RWPE2 (cell line): Measurements from ENCODE around the gene MED26.

Experiments
- ATAC-seq: fragments of 200-7000 bp; cut with Tn5 transposase; 3 replicates; pipeline ENCODE4 v1.9.1; 2021; ENCODE audit warnings: low read depth
- DNase-seq: peaks from one replicate; pipeline ENCODE4 v3.0.0-alpha.2; 2020; ENCODE audit warnings: low spot score
- H3K27ac ChIP-seq: fragments of 450-650 bp; 2 replicates; pipeline ENCODE4 v1.5.1; 2017; ENCODE audit warnings: mild to moderate bottlenecking; ENCODE audit not compliant: poor library complexity, severe bottlenecking
- H3K27me3 ChIP-seq: fragments of 250-450 bp; sonication (Bioruptor Pico); 2 replicates; pipeline ENCODE4 v1.5.1; 2021; ENCODE audit warnings: mild to moderate bottlenecking, moderate library complexity; ENCODE audit not compliant: insufficient read depth, poor library complexity, severe bottlenecking
- H3K36me3 ChIP-seq: fragments of 250-450 bp; sonication (Bioruptor Pico); 2 replicates; pipeline ENCODE4 v1.5.1; 2020; ENCODE audit warnings: low read depth, mild to moderate bottlenecking, moderate library complexity
- H3K4me1 ChIP-seq: fragments of 250-450 bp; sonication (Bioruptor Pico); 2 replicates; pipeline ENCODE4 v1.5.1; 2021; ENCODE audit warnings: mild to moderate bottlenecking, moderate library complexity; ENCODE audit not compliant: insufficient read depth, poor library complexity, severe bottlenecking
- H3K4me3 ChIP-seq: fragments of 250-450 bp; sonication (Bioruptor Pico); 2 replicates; pipeline ENCODE4 v1.5.1; 2021; ENCODE audit warnings: mild to moderate bottlenecking, moderate library complexity; ENCODE audit not compliant: severe bottlenecking
- H3K9me3 ChIP-seq: fragments of 250-450 bp; sonication (Bioruptor Pico); 2 replicates; pipeline ENCODE4 v1.5.1; 2021; ENCODE audit warnings: mild to moderate bottlenecking, moderate library complexity; ENCODE audit not compliant: severe bottlenecking
- CTCF ChIP-seq: fragments of 450-650 bp; IDR thresholded peaks from one replicate; pipeline ENCODE4 v1.5.1; 2017; ENCODE audit warnings: mild to moderate bottlenecking, moderate library complexity; ENCODE audit not compliant: poor library complexity, severe bottlenecking

Gene MED26

GRCh38 chr19:16638666-16639065, 10.7 kb upstream of the MED26 start:
- H3K36me3 ChIP-seq, result peaks cover 62% of the 10 kb centered on the region
- H3K4me1 ChIP-seq, result no peaks in the 10 kb centered on the region
- no peaks in the 10 kb centered on the region for H3K27me3 ChIP-seq
- no peaks in the 10 kb centered on the region for H3K9me3 ChIP-seq
- no peak overlapping the region for H3K27ac ChIP-seq
- no peak for TF ChIP-seq CTCF
- ATAC-seq, result no peak
- no peak overlapping the region for H3K4me3 ChIP-seq
- no peak for DNase-seq

- Histone ChIP-seq H3K4me3 (no peak overlapping the region), H3K27ac (no peak overlapping the region), H3K9me3 (no peaks in the 10 kb centered on the region), H3K27me3 (no peaks in the 10 kb centered on the region), H3K4me1 (no peaks in the 10 kb centered on the region), H3K36me3 (peaks cover 56% of the 10 kb centered on the region)
- no peak for DNase-seq
- no peak for ATAC-seq
- TF ChIP-seq CTCF, result no peak
Measured at GRCh38 chr19:16637535-16637934, 9.5 kb upstream of the MED26 start.

GRCh38 chr19:16631465-16631864, 3.5 kb upstream of the MED26 start:
- Histone ChIP-seq H3K4me3 (no peak overlapping the region), H3K27ac (no peak overlapping the region), H3K4me1 (no peaks in the 10 kb centered on the region), H3K36me3 (peaks cover 19% of the 10 kb centered on the region), H3K27me3 (no peaks in the 10 kb centered on the region), H3K9me3 (no peaks in the 10 kb centered on the region)
- ATAC-seq (no peak), DNase-seq (no peak)
- TF ChIP-seq CTCF, result no peak

- Histone ChIP-seq H3K27ac (peak overlapping the region; percentile 65), H3K9me3 (no peaks in the 10 kb centered on the region), H3K36me3 (peaks cover 18% of the 10 kb centered on the region), H3K4me3 (peak overlapping the region; percentile 73), H3K4me1 (no peaks in the 10 kb centered on the region), H3K27me3 (no peaks in the 10 kb centered on the region)
- no peak for DNase-seq
- ATAC-seq, result no peak
- no peak for TF ChIP-seq CTCF
Measured at GRCh38 chr19:16628984-16629691, 1.1 kb upstream of the MED26 start.

- H3K27me3 ChIP-seq, result no peaks in the 10 kb centered on the region
- H3K27ac ChIP-seq, result peak overlapping the region; percentile 46
- ATAC-seq (no peak), DNase-seq (no peak)
- H3K9me3 ChIP-seq, result no peaks in the 10 kb centered on the region
- H3K4me1 ChIP-seq, result no peaks in the 10 kb centered on the region
- no peak for TF ChIP-seq CTCF
- H3K36me3 ChIP-seq, result peaks cover 18% of the 10 kb centered on the region
- peak overlapping the region; percentile 73 for H3K4me3 ChIP-seq
Measured at GRCh38 chr19:16627928-16628182, 149 bp downstream of the MED26 start.
